ENCODE measurements around the gene UHRF2. TPM values are rescaled to one million over a fixed set of nuclear protein-coding genes. Genes with fewer than 3 reads are reported as not detected.
"Not testable (repeated sequence)": the region's sequence is repeated elsewhere in the genome, so short reads cannot be mapped to it uniquely, and the experiment has no call there.

UHRF2 gene
- total RNA-seq, 1 donor = 192 TPM

GRCh38 chr9:6449645-6450044, 36.6 kb downstream of the UHRF2 start:
- Histone ChIP-seq H3K9me3 (ENCODE audit: low read depth, low read length) (no peaks in the 10 kb centered on the region), H3K4me1 (ENCODE audit: insufficient read depth, low read length) (peaks cover 12% of the 10 kb centered on the region), H3K4me3 (ENCODE audit: low read length) (no peak overlapping the region), H3K27me3 (ENCODE audit: insufficient read depth, low read length) (no peaks in the 10 kb centered on the region)

GRCh38 chr9:6450641-6451375, 37.8 kb downstream of the UHRF2 start:
- Histone ChIP-seq H3K4me1 (ENCODE audit: insufficient read depth, low read length) (peaks cover 9% of the 10 kb centered on the region), H3K27me3 (ENCODE audit: insufficient read depth, low read length) (no peaks in the 10 kb centered on the region), H3K9me3 (ENCODE audit: low read depth, low read length) (no peaks in the 10 kb centered on the region), H3K4me3 (ENCODE audit: low read length) (no peak overlapping the region)

- H3K4me3 ChIP-seq (ENCODE audit: low read length); H3K4me1 ChIP-seq (ENCODE audit: insufficient read depth, low read length); H3K27me3 ChIP-seq (ENCODE audit: insufficient read depth, low read length); H3K9me3 ChIP-seq (ENCODE audit: low read depth, low read length): not testable (repeated sequence)
Observed at GRCh38 chr9:6455292-6455691, 42.3 kb downstream of the UHRF2 start.

- not testable (repeated sequence) for H3K9me3 ChIP-seq (ENCODE audit: low read depth, low read length); H3K4me3 ChIP-seq (ENCODE audit: low read length); H3K4me1 ChIP-seq (ENCODE audit: insufficient read depth, low read length); H3K27me3 ChIP-seq (ENCODE audit: insufficient read depth, low read length)
Observed at GRCh38 chr9:6458704-6459103, 45.7 kb downstream of the UHRF2 start.

- H3K9me3 ChIP-seq (ENCODE audit: low read depth, low read length) = no peaks in the 10 kb centered on the region
Observed at GRCh38 chr9:6459718-6460117, 46.7 kb downstream of the UHRF2 start.

GRCh38 chr9:6460189-6460768, 47.3 kb downstream of the UHRF2 start:
- H3K27me3 ChIP-seq (ENCODE audit: insufficient read depth, low read length) = no peaks in the 10 kb centered on the region
- H3K9me3 ChIP-seq (ENCODE audit: low read depth, low read length) = no peaks in the 10 kb centered on the region
- H3K4me1 ChIP-seq (ENCODE audit: insufficient read depth, low read length) = no peaks in the 10 kb centered on the region
- no peak overlapping the region for H3K4me3 ChIP-seq (ENCODE audit: low read length)

More at GRCh38 chr9:6459718-6460117, 46.7 kb downstream of the UHRF2 start:
- Histone ChIP-seq H3K4me1 (ENCODE audit: insufficient read depth, low read length) (no peaks in the 10 kb centered on the region), H3K27me3 (ENCODE audit: insufficient read depth, low read length) (no peaks in the 10 kb centered on the region), H3K4me3 (ENCODE audit: low read length) (no peak overlapping the region)

- Histone ChIP-seq H3K27me3 (ENCODE audit: insufficient read depth, low read length) (no peaks in the 10 kb centered on the region), H3K9me3 (ENCODE audit: low read depth, low read length) (no peaks in the 10 kb centered on the region), H3K4me3 (ENCODE audit: low read length) (no peak overlapping the region), H3K4me1 (ENCODE audit: insufficient read depth, low read length) (no peaks in the 10 kb centered on the region)
Observed at GRCh38 chr9:6461619-6462018, 48.6 kb downstream of the UHRF2 start.

- Histone ChIP-seq H3K4me3 (ENCODE audit: low read length) (no peak overlapping the region), H3K9me3 (ENCODE audit: low read depth, low read length) (no peaks in the 10 kb centered on the region), H3K4me1 (ENCODE audit: insufficient read depth, low read length) (no peaks in the 10 kb centered on the region), H3K27me3 (ENCODE audit: insufficient read depth, low read length) (no peaks in the 10 kb centered on the region)
Observed at GRCh38 chr9:6467006-6467625, 54.1 kb downstream of the UHRF2 start.

GRCh38 chr9:6471231-6471850, 58.3 kb downstream of the UHRF2 start:
- no peak overlapping the region for H3K4me3 ChIP-seq (ENCODE audit: low read length)
- no peaks in the 10 kb centered on the region for H3K9me3 ChIP-seq (ENCODE audit: low read depth, low read length)
- no peaks in the 10 kb centered on the region for H3K4me1 ChIP-seq (ENCODE audit: insufficient read depth, low read length)
- no peaks in the 10 kb centered on the region for H3K27me3 ChIP-seq (ENCODE audit: insufficient read depth, low read length)

GRCh38 chr9:6473151-6473550, 60.2 kb downstream of the UHRF2 start:
- H3K4me3 ChIP-seq (ENCODE audit: low read length) = no peak overlapping the region
- no peaks in the 10 kb centered on the region for H3K4me1 ChIP-seq (ENCODE audit: insufficient read depth, low read length)
- no peaks in the 10 kb centered on the region for H3K27me3 ChIP-seq (ENCODE audit: insufficient read depth, low read length)
- H3K9me3 ChIP-seq (ENCODE audit: low read depth, low read length) = no peaks in the 10 kb centered on the region

GRCh38 chr9:6479959-6480358, 67.0 kb downstream of the UHRF2 start:
- no peaks in the 10 kb centered on the region for H3K4me1 ChIP-seq (ENCODE audit: insufficient read depth, low read length)
- no peaks in the 10 kb centered on the region for H3K27me3 ChIP-seq (ENCODE audit: insufficient read depth, low read length)
- H3K4me3 ChIP-seq (ENCODE audit: low read length) = no peak overlapping the region
- H3K9me3 ChIP-seq (ENCODE audit: low read depth, low read length) = no peaks in the 10 kb centered on the region

GRCh38 chr9:6484210-6484609, 71.2 kb downstream of the UHRF2 start:
- Histone ChIP-seq H3K9me3 (ENCODE audit: low read depth, low read length) (no peaks in the 10 kb centered on the region), H3K27me3 (ENCODE audit: insufficient read depth, low read length) (no peaks in the 10 kb centered on the region), H3K4me1 (ENCODE audit: insufficient read depth, low read length) (no peaks in the 10 kb centered on the region), H3K4me3 (ENCODE audit: low read length) (no peak overlapping the region)

- H3K4me1 ChIP-seq (ENCODE audit: insufficient read depth, low read length) = no peaks in the 10 kb centered on the region
- no peaks in the 10 kb centered on the region for H3K9me3 ChIP-seq (ENCODE audit: low read depth, low read length)
- no peaks in the 10 kb centered on the region for H3K27me3 ChIP-seq (ENCODE audit: insufficient read depth, low read length)
- no peak overlapping the region for H3K4me3 ChIP-seq (ENCODE audit: low read length)
Observed at GRCh38 chr9:6488395-6488794, 75.4 kb downstream of the UHRF2 start.

- Histone ChIP-seq H3K9me3 (ENCODE audit: low read depth, low read length) (no peaks in the 10 kb centered on the region), H3K27me3 (ENCODE audit: insufficient read depth, low read length) (no peaks in the 10 kb centered on the region), H3K4me3 (ENCODE audit: low read length) (no peak overlapping the region), H3K4me1 (ENCODE audit: insufficient read depth, low read length) (no peaks in the 10 kb centered on the region)
Observed at GRCh38 chr9:6489099-6489498, 76.1 kb downstream of the UHRF2 start.

- Histone ChIP-seq H3K4me1 (ENCODE audit: insufficient read depth, low read length) (no peaks in the 10 kb centered on the region), H3K4me3 (ENCODE audit: low read length) (no peak overlapping the region), H3K9me3 (ENCODE audit: low read depth, low read length) (no peaks in the 10 kb centered on the region), H3K27me3 (ENCODE audit: insufficient read depth, low read length) (no peaks in the 10 kb centered on the region)
Observed at GRCh38 chr9:6490863-6491262, 77.9 kb downstream of the UHRF2 start.
